Measurements from ENCODE around the gene MGMT.

Gene MGMT

GRCh38 chr10:129607607-129608109 is 140.6 kb downstream of the MGMT start:
- no peak overlapping the region for H3K4me3 ChIP-seq (ENCODE audit: low read depth, low read length)
- no peak for TF ChIP-seq CTCF (IDR thresholded peaks at IDR 0.05; ENCODE audit: control insufficient read depth, extremely low read depth, insufficient read depth)
- no peak for DNase-seq (ENCODE audit: low read depth)

- no peak for DNase-seq (ENCODE audit: low read depth)
- no peak overlapping the region for H3K4me3 ChIP-seq (ENCODE audit: low read depth, low read length)
These were observed 141.6 kb downstream of the MGMT start for GRCh38 chr10:129608653-129609052.

GRCh38 chr10:129609551-129609950 is 142.5 kb downstream of the MGMT start:
- H3K4me3 ChIP-seq (ENCODE audit: low read depth, low read length), result no peak overlapping the region
- no peak for TF ChIP-seq CTCF (IDR thresholded peaks at IDR 0.05; ENCODE audit: control insufficient read depth, extremely low read depth, insufficient read depth)
- no peak for DNase-seq (ENCODE audit: low read depth)

More at GRCh38 chr10:129608653-129609052, 141.6 kb downstream of the MGMT start:
- no peak for TF ChIP-seq CTCF (IDR thresholded peaks at IDR 0.05; ENCODE audit: control insufficient read depth, extremely low read depth, insufficient read depth)

GRCh38 chr10:129612481-129613109 is 145.6 kb downstream of the MGMT start:
- no peak for DNase-seq (ENCODE audit: low read depth)
- H3K4me3 ChIP-seq (ENCODE audit: low read depth, low read length), result no peak overlapping the region
- TF ChIP-seq CTCF (IDR thresholded peaks at IDR 0.05; ENCODE audit: control insufficient read depth, extremely low read depth, insufficient read depth), result no peak

- no peak overlapping the region for H3K4me3 ChIP-seq (ENCODE audit: low read depth, low read length)
- no peak for TF ChIP-seq CTCF (IDR thresholded peaks at IDR 0.05; ENCODE audit: control insufficient read depth, extremely low read depth, insufficient read depth)
- no peak for DNase-seq (ENCODE audit: low read depth)
These were observed 146.4 kb downstream of the MGMT start for GRCh38 chr10:129613377-129613980.

GRCh38 chr10:129614341-129614740 is 147.3 kb downstream of the MGMT start:
- no peak for DNase-seq (ENCODE audit: low read depth)
- TF ChIP-seq CTCF (IDR thresholded peaks at IDR 0.05; ENCODE audit: control insufficient read depth, extremely low read depth, insufficient read depth), result no peak

More at GRCh38 chr10:129614341-129614740, 147.3 kb downstream of the MGMT start:
- no peak overlapping the region for H3K4me3 ChIP-seq (ENCODE audit: low read depth, low read length)
